Fibroblast of skin of abdomen (primary cell): ENCODE data around the gene PFAS.
"Not testable (repeated sequence)": the region's sequence is repeated elsewhere in the genome, so short reads cannot be mapped to it uniquely, and the experiment has no call there.

Experiments used
- DNase-seq: peaks from one replicate; pipeline ENCODE4 v3.0.0-alpha.2; 2013

The PFAS gene

DNA sequence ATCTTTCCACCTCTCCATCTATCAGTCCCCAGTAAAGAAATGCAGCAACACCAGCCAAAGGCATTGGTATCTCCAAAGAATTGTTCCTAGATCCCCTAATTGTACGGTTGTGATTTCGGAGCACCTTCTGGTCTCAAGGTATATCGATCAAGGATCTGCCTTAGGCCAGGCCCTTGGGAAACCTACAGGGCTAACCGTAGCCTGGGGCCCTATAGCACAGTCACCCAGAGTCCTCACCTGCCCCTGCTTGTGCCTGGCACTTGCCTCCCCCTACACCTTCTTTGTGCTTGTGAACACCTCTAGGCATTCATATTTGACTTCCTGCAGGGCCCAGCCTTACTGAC is 21.9 kb upstream of the PFAS start:
- DNase-seq: no peak

DNA sequence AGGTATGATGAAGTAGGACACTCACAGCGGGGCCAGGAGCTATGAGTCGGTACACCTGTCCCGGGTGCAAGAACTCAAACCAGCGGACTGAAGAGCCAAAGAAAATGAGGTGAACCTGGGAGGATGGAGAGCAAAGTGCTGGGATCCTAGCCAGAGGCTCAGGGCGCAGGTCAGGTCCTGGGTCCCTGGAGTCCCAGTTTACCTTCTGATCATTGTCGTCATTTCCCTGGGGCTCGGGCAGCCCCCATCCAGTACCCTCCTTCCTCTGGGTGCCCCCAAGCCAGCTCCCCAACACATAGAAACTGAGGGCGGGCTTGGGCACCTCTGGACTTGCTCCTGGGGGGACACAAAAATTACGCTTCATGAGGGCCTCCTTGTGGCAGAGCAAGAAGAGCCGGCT is 17.4 kb upstream of the PFAS start:
- DNase-seq: no peak

DNA sequence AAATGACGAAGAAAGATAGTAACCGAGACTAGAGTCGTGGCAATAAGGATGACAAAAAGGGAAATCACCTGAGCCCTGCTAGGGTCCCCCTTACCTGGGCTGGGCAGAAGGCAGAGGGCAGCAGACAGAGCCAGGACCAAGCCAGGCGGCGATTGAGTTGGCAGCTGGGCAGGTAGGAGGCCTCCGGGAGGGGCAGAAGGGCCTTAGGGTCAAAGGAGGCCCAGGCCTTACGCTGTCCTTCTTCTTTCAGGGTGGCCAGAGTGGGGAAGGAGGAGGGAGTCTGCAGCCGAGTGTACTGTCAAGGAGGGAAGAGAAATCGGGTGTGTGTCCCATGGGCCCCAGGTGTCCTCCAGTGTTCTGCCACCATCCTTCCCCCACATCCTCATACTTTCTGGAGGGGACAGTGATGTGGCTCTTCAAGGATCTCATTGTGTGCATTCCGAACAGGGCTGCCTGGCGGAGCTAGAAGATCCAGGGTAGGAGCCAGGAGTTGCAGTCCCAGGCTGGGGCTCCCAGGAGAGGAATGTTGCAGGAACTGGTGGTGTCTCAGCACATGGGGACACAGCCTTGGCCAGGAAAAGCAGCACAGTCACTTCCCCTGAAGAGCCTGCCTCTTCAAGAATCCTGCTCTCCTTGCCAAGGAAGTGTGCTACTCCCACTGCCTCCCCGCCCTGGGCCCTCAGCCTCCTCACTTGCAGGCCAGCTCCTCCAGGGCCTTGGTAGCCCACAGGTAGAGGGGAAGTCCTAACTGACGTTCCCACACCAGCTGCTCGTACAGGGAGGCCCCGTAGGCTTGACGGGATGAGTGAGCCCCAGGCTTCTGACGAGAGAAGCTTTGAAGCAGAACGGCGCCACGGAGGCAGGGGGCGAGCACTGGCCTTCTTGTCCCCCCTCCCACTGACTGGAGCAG is 14.5 kb upstream of the PFAS start:
- DNase-seq: no peak

DNA sequence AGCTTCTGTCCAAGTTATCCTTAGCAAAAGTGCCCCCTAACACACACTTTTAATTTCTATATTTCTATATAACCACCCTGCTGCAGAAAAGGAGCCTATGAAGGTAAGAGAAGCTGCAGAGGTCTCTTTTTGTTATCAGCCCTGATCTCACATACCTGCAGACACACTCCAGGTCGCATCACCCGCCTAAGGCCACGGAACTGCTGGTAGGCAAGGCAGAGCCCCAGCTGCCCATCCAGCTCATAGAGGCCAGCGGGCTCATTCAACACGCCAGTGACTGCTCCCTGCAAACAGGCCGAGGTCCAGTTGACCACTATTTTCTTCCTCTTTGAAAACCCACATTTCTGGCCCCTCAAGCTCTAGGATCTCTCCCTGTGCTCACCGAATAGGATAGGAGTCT is 13.4 kb upstream of the PFAS start:
- no peak for DNase-seq

DNA sequence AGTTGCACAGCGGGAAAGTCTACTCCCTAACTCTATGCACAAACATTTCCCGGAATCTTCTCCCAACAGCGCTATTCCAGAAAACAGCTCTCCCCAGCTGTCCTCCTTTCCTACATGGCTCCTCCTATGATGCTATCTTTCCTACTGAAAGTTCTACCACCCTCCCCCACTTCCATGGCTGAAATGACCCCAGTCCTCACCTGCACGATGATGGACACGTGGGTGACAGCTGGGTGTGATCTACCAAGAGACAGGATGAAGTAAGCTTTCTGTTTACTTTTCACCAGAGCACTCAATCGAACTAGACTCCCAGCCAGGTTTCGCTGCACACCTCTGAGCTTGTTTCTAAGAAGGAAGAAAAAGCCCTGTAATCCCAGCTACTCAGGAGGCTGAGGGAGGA is 11.9 kb upstream of the PFAS start:
- DNase-seq: no peak

DNA sequence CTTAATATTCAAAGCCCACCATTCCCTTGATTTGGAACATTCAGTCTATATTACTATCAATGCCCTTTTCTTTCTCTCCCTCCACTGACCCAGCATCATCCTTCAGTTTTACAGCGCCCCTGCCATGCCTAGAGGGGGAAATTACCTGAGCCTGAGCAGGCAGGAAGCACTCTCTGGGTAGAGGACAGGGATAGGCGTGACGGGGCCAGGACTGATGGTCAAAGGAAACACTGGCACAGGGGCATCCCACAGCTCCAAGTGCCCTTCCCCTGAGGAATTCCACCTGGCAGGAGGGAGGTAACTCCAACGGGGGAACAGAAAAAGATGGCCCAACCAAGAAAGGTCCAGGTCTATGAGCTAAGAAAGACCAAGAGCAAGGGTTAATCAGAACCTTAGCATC is 11.2 kb upstream of the PFAS start:
- DNase-seq: no peak

DNA sequence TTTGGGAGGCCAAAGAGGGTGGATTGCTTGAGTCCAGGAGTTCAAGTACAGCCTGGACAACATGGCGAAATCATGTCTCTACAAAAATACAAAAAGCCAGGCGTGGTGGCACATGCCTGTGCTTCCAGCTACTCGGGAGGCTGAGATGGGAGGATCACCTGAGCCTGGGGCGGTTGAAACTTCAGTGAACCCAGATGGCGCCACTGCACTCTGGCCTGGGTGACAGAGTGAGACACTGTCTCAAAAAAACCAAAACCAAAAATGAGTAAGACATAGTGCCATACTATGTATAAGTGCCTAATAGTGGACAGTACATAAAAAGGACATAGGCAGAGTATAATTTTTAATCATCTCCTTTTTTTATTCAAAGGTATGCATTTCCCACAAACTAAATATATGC is 5.3 kb upstream of the PFAS start:
- no peak for DNase-seq

DNA sequence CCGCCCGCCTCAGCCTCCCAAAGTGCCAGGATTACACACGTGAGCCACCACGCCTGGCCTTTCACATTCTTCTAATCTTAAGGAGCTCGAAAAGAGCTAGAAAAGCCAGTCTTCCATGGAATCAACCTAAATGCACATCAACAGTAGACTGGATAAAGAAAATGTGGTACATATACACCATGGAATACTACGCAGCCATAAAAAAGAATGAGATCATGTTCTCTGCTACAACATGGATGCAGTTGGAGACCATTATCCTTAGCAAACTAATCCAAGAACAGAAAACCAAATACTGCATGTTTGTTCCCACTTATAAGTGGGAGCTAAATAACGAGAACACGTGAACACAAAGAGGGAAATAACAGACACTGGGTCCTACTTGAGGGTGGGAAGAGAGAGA is 4.3 kb upstream of the PFAS start:
- DNase-seq: no peak

DNA sequence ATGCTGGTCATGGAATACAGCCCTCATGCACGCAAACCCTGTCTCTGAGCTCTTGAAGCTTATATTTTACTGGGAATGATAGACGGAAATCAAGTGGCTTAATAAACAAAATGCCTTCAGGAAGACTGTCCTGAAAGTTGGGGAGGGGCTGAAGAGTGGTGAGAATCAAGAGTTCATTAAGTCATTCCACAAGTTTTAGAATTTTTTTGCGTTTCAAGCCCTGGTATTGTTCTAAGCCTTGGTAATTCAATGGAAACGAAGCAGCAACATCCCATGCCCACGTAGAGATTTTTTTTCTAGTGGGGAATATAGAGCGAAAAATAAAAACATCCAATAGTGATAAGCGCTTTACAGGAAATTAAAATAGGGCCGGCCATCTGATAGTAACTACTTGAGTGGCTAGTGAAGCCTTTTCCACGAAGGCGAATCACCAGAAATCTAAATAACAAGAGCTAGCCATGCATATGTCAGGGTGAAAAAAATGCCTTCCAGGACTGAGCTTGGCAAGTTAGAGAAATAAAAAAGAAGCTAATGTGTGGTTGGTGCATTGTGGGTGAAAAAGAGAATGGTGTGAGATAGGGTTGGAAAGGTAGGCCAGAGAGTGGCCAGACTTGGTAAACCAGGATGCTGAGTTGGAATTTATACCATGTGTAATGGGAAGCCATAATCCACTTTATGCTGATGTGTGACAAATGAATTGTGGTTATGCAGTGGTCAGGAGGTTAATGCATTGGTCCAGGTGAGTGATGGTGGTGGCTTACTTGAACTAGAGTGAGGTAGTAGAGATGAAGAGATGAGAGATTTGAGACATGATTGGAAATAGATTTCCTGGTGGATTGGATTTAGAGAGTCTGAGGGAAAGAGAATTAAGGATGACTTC is 772 bp downstream of the PFAS start:
- no peak for DNase-seq

DNA sequence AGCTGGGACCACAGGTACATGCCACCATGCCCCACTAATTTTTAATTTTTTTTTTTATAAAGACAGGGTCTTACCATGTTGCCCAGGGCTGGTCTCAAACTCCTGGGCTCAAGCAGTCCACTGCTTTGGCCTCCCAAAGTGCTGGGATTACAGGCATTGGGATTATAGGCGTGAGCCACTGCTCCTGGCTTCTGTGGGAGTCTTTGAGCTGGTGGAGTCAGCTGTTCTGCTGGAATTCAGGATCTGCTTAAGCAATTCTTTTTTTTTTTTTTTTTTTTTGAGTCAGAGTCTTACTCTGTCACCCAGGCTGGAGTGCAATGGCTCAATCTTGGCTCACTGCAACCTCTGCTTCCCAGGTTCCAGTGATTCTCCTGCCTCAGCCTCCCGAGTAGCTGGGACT is 2.3 kb downstream of the PFAS start:
- not testable (repeated sequence) for DNase-seq

DNA sequence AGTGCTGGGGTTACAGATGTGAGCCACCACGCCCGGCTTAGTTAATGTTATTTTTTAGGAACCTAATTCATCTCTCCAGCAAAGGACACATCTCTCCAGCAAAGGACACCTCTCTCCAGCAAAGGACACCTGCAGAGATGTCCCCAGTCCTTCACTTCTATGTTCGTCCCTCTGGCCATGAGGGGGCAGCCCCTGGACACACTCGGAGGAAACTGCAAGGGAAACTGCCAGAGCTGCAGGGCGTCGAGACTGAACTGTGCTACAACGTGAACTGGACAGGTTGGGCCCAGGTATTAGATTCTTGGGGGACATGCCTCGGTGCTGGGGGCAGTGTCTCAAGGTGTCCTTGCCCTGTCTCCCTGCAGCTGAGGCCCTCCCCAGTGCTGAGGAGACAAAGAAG is 4.7 kb downstream of the PFAS start:
- no peak for DNase-seq

DNA sequence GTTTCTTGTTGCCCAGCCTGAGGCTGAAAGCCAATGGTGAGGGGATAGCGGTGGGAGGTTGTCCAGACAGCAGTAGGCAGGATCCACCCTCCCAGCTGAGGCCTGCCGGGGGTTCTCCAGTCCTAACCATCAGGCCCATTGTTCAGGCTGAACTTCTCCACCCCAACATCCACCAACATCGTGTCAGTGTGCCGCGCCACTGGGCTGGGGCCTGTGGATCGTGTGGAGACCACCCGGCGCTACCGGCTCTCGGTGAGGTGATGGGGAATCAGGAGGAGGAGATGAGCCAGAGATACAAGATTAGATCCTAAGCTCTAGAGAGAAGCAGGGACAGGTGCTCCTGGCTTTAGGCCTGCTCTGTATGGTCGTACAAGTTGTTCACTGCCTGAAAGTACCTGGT is 5.8 kb downstream of the PFAS start:
- no peak for DNase-seq

DNA sequence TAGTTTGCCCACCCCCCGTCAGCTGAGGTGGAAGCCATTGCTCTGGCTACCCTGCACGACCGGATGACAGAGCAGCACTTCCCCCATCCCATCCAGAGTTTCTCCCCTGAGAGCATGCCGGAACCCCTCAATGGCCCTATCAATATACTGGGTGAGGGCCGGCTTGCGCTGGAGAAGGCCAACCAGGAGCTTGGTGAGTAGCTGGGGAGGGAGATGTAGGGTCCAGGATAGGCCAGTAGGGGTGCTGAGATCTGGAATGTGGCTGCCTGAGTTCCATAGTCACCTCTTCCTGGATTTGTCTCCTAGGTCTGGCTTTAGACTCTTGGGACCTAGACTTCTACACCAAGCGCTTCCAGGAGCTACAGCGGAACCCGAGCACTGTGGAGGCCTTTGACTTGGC is 6.4 kb downstream of the PFAS start:
- DNase-seq: no peak

DNA sequence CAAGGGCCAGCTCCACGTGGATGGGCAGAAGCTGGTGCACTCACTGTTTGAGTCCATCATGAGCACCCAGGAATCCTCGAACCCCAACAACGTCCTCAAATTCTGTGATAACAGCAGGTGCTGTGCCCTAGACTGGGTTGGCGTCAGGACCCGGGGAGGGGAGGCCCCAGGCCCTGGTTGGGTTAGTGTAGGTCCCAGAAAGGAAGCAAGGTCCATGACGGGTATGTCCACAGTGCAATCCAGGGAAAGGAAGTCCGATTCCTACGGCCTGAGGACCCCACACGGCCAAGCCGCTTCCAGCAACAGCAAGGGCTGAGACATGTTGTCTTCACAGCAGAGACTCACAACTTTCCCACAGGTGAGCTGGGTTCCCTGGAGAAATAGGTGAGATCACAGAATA is 7.2 kb downstream of the PFAS start:
- no peak for DNase-seq

DNA sequence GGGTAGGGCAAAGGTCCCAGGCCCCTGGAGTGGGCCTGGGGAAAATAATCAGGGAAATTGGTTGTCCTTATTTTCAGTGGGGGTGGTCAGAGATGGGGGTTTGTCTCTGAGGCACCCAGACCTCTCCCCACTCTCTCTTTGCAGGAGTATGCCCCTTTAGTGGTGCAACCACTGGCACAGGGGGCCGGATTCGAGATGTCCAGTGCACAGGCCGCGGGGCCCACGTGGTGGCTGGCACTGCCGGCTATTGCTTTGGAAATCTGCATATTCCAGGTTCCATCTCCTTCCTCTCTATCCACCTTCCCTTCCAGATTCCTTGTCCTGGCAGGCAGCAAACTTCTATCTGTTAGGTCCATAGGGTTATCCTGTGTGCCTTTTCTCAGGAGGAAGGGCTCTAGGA is 7.6 kb downstream of the PFAS start:
- DNase-seq: no peak

DNA sequence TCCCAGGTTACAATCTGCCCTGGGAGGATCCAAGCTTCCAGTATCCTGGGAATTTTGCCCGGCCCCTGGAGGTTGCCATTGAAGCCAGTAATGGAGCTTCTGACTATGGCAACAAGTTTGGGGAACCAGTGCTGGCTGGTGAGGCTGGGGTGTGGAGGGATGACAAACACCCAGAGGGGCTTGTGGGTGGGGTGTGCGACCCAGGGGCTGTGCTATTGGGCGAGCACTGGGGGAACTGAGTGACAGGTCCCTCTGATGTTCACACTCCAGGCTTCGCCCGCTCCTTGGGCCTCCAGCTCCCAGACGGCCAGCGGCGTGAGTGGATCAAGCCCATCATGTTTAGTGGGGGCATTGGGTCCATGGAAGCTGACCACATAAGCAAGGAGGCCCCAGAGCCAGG is 8.7 kb downstream of the PFAS start:
- no peak for DNase-seq

DNA sequence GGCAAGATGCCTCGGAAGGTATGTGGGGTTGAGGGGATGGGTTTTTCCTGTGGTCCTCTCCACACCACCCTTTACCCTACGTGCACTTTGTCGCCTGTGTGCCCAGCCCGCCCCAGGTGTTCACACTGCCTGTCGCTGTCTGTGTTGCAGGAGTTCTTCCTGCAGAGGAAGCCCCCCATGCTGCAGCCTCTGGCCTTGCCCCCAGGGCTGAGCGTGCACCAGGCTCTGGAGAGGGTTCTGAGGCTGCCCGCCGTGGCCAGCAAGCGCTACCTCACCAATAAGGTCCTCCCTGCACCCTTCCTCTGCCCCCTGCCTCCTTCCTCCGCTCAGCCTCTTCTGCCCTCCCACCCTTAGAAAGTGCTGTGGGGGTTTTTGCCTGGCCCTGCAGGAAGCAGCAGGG is 15.2 kb downstream of the PFAS start:
- DNase-seq: no peak

DNA sequence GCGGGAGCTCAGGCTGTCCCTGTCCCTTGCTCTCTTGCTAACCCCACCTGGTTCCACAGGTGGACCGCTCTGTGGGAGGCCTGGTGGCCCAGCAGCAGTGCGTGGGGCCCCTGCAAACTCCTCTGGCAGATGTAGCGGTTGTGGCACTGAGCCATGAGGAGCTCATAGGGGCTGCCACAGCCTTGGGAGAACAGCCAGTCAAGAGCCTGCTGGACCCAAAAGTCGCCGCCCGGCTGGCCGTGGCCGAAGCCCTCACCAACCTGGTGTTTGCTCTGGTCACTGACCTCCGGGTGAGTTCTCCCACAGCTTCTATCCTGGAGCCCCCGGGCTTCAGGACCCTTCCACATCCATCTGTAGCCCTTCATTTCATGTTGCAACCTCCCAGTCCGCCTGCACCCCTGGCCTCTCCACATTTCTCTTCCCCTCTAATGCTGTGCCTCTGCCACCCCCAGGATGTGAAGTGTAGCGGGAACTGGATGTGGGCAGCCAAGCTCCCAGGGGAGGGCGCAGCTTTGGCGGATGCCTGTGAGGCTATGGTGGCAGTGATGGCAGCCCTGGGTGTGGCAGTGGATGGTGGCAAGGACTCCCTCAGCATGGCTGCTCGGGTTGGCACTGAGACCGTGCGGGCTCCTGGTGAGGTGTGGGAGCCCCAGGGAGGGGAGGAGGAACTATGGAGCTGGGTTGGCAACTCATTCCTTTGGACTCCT is 15.9 kb downstream of the PFAS start:
- no peak for DNase-seq

DNA sequence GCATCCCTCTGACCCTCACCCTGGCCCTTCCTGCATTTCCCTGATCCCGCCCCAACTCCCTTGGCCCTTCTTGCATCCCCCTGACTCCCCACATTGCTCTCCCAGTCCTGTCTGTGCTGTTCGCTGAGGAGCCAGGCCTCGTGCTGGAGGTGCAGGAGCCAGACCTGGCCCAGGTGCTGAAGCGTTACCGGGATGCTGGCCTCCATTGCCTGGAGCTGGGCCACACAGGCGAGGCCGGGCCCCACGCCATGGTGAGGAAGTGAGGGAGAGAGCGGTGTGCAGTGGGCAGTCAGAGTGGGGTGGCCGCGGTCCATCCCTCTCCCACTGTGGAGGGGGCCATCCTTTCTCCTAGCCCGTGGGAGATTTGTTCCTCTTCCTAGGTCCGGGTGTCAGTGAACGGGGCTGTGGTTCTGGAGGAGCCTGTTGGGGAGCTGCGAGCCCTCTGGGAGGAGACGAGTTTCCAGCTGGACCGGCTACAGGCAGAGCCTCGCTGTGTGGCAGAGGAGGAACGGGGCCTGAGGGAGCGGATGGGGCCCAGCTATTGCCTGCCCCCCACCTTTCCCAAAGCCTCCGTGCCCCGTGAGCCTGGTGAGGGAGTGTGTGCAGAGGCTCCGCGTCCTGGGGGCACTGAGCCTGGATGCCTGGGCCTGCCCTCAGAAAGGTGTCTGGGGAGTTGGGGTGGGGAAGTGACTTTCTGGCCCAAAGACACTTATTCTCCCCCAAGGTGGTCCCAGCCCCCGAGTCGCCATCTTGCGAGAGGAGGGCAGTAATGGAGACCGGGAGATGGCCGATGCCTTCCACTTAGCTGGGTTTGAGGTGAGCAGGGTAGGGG is 17.8 kb downstream of the PFAS start:
- no peak for DNase-seq

DNA sequence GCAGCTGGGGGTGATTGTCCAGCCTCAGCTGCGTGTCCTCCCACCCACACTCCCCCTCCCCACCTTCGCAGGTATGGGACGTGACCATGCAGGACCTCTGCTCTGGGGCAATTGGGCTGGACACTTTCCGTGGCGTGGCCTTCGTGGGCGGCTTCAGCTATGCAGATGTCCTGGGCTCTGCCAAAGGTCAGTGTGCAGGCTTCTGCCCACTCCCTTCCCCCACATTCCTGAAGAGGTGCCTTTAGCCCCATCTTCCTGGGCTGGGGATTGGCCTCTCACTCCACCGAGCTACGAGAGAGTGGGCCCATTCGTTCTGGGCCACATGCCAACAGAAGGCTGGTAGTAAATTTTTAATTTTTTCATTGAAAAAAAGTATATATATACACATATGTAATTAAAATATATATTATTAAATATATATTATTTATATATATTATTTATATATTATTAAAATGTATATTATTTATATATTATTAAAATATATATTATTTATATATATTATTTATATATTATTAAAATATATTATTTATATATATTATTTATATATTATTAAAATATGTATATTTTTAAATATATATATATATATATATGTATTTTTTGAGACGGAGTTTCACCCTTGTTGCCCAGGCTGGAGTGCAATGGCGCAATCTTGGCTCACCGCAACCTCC is 18.5 kb downstream of the PFAS start:
- no peak for DNase-seq

DNA sequence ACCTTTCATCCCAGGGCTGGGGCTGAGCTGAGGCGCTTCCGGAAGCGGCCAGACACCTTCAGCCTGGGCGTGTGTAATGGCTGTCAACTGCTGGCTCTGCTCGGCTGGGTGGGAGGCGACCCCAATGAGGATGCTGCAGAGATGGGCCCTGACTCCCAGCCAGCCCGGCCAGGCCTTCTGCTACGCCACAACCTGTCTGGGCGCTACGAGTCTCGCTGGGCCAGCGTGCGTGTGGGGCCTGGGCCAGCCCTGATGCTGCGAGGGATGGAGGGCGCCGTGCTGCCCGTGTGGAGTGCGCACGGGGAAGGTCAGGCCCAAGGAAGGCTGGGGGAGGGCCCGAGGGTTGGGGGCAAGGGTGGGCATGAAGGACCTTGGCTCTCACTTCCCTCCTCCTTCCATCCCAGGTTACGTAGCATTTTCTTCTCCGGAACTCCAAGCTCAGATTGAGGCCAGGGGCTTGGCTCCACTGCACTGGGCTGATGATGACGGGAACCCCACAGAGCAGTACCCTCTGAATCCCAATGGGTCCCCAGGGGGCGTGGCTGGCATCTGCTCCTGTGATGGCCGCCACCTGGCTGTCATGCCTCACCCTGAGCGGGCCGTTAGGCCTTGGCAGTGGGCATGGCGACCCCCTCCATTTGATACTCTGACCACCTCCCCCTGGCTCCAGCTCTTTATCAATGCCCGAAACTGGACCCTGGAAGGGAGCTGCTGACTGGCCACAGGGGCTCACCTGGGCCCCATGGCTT is 19.6 kb downstream of the PFAS start:
- DNase-seq: no peak
